ENCODE measurements around the gene UBL7.

DNA sequence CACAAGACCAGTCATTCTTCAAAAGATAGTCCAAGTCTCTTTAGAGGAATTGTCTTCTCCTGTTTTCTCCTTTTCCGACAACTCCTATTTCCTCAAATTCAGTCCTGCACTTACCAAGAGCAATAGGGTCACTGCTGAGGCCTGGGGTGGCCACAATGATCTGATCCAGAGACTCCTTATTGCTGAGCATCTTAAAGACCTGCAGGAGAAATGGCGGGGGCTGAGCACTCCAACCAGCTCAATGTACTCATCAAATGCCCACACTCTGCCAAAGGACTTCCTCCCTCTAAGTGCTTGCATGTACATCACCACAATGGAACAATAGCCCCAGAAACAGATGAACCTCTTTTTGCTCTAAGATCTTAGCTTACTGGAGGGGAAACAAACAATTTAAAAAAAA is 9.6 kb downstream of the UBL7 start:
- TF ChIP-seq POLR2A (IDR thresholded peaks at IDR 0.05) (no peak), EP300 (IDR thresholded peaks at IDR 0.05; ENCODE audit: low read depth) (no peak), POLR2AphosphoS5 (IDR thresholded peaks at IDR 0.05) (no peak)
- TF ChIP-seq, protein P1, sequence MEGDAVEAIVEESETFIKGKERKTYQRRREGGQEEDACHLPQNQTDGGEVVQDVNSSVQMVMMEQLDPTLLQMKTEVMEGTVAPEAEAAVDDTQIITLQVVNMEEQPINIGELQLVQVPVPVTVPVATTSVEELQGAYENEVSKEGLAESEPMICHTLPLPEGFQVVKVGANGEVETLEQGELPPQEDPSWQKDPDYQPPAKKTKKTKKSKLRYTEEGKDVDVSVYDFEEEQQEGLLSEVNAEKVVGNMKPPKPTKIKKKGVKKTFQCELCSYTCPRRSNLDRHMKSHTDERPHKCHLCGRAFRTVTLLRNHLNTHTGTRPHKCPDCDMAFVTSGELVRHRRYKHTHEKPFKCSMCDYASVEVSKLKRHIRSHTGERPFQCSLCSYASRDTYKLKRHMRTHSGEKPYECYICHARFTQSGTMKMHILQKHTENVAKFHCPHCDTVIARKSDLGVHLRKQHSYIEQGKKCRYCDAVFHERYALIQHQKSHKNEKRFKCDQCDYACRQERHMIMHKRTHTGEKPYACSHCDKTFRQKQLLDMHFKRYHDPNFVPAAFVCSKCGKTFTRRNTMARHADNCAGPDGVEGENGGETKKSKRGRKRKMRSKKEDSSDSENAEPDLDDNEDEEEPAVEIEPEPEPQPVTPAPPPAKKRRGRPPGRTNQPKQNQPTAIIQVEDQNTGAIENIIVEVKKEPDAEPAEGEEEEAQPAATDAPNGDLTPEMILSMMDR (IDR thresholded peaks at IDR 0.05), result no peak
